Measurements from ENCODE around the gene NUDT17.

The NUDT17 gene

GRCh38 chr1:145879775-145880174 is 34.3 kb downstream of the NUDT17 start:
- no peaks in the 10 kb centered on the region for H3K27me3 ChIP-seq (replicated peaks)
- no peak overlapping the region for H3K4me3 ChIP-seq (ENCODE audit: low read depth, low read length)
- TF ChIP-seq CTCF (IDR thresholded peaks at IDR 0.05; ENCODE audit: low read depth, low read length, missing control alignments) = no peak
- in situ Hi-C loops (cut with HindIII; ENCODE audit: low pct_ligation_motif_present, low sequenced_read_pairs) = no loop called here
- no peak for DNase-seq
- H3K36me3 ChIP-seq (replicated peaks) = no peaks in the 10 kb centered on the region
- no peak overlapping the region for H3K27ac ChIP-seq

- Histone ChIP-seq H3K4me3 (ENCODE audit: low read depth, low read length) (no peak overlapping the region), H3K36me3 (replicated peaks) (no peaks in the 10 kb centered on the region), H3K27me3 (replicated peaks) (no peaks in the 10 kb centered on the region), H3K27ac (no peak overlapping the region)
- no peak for TF ChIP-seq CTCF (IDR thresholded peaks at IDR 0.05; ENCODE audit: low read depth, low read length, missing control alignments)
- in situ Hi-C loops (cut with HindIII; ENCODE audit: low pct_ligation_motif_present, low sequenced_read_pairs) = no loop called here
- DNase-seq = no peak
Observed at GRCh38 chr1:145884675-145885074, 39.2 kb downstream of the NUDT17 start.

- H3K27ac ChIP-seq = no peak within 1 kb of the TSS
- in situ Hi-C loops (cut with HindIII; ENCODE audit: low pct_ligation_motif_present, low sequenced_read_pairs) = no loop called here
- peak within 1 kb of the TSS; percentile 67 for H3K4me3 ChIP-seq (ENCODE audit: low read depth, low read length)
- no peak for TF ChIP-seq CTCF (IDR thresholded peaks at IDR 0.05; ENCODE audit: low read depth, low read length, missing control alignments)
- DNase-seq = peak; percentile 74
- H3K36me3 ChIP-seq (replicated peaks) = no peaks in the 10 kb centered on the region
- no peaks in the 10 kb centered on the region for H3K27me3 ChIP-seq (replicated peaks)
Observed at GRCh38 chr1:145885738-145886287, 40.4 kb downstream of the NUDT17 start, which contains the start of gene ANKRD35. Gene ANKRD35, minus strand, starts transcription at chr1:145885866. Its CDS starts 108 bp downstream, at chr1:145885758.

- Histone ChIP-seq H3K36me3 (replicated peaks) (no peaks in the 10 kb centered on the region), H3K27me3 (replicated peaks) (no peaks in the 10 kb centered on the region), H3K27ac (no peak overlapping the region), H3K4me3 (ENCODE audit: low read depth, low read length) (peak overlapping the region; percentile 67)
- no peak for DNase-seq
- no peak for TF ChIP-seq CTCF (IDR thresholded peaks at IDR 0.05; ENCODE audit: low read depth, low read length, missing control alignments)
- in situ Hi-C loops (cut with HindIII; ENCODE audit: low pct_ligation_motif_present, low sequenced_read_pairs) = no loop called here
Observed at GRCh38 chr1:145886390-145886789, 41.0 kb downstream of the NUDT17 start.

- H3K27me3 ChIP-seq (replicated peaks) = no peaks in the 10 kb centered on the region
- no peaks in the 10 kb centered on the region for H3K36me3 ChIP-seq (replicated peaks)
- no peak overlapping the region for H3K27ac ChIP-seq
- TF ChIP-seq CTCF (IDR thresholded peaks at IDR 0.05; ENCODE audit: low read depth, low read length, missing control alignments) = no peak
- no peak for DNase-seq
- no peak overlapping the region for H3K4me3 ChIP-seq (ENCODE audit: low read depth, low read length)
- in situ Hi-C loops (cut with HindIII; ENCODE audit: low pct_ligation_motif_present, low sequenced_read_pairs) = no loop called here
Observed at GRCh38 chr1:145886816-145887215, 41.4 kb downstream of the NUDT17 start.

GRCh38 chr1:145887631-145888030 is 42.2 kb downstream of the NUDT17 start:
- H3K36me3 ChIP-seq (replicated peaks) = no peaks in the 10 kb centered on the region
- H3K4me3 ChIP-seq (ENCODE audit: low read depth, low read length) = no peak overlapping the region
- no peak overlapping the region for H3K27ac ChIP-seq
- in situ Hi-C loops (cut with HindIII; ENCODE audit: low pct_ligation_motif_present, low sequenced_read_pairs) = no loop called here
- no peak for DNase-seq
- H3K27me3 ChIP-seq (replicated peaks) = no peaks in the 10 kb centered on the region
- TF ChIP-seq CTCF (IDR thresholded peaks at IDR 0.05; ENCODE audit: low read depth, low read length, missing control alignments) = no peak

All from brain microvascular endothelial cell (primary cell).